Choroid plexus epithelial cell (primary cell): ENCODE data around the gene COL26A1.

Source experiments
- DNase-seq: peaks from one replicate; pipeline ENCODE4 v3.0.0-alpha.2; 2010; ENCODE audit warnings: low read depth
- H3K4me3 ChIP-seq: 2 replicates; pipeline ENCODE4 v1.5.1; 2011; ENCODE audit warnings: low read depth, mild to moderate bottlenecking, control low read depth, low read length, moderate library complexity
- CTCF ChIP-seq: conservative IDR thresholded peaks from 2 replicates; pipeline ENCODE4 v1.5.1; 2011; ENCODE audit warnings: low read depth, mild to moderate bottlenecking, control low read depth, inconsistent platforms, low read length, moderate library complexity

COL26A1 gene

DNA sequence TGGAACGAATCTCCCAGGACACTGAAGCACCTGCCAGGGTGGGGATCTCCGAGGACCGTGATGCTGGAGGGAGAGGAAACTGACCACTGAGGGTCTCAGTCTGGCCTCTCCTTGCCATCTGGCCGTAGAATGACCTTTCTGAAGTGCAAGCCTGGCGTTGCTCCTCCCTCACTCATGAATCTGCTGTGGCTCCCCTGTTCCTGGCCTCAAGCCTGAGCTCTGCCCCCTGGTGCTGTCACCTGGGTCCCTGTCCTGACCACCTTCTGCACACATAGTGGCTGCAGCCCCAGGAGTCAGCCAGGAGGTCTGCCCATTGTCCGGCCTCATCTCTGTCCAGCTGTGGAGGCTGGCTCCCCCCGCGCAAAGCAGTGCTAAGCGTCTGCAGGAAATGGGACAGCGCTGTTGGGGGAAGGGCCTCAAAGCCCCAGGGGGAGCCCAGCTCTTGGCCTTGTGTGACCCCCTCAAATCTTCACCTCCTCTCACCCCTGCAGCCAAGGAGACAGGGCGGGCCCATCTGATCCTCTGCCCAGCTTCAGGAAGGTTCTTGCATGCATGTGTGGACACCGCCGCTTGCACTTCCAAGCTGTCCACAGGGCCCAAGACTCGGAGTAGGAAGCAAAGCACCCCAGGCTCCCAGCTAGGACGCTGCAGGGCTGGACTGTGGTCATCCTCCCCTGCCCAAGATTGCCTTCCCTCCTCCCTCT is 200.7 kb downstream of the COL26A1 start:
- no peak overlapping the region for H3K4me3 ChIP-seq
- no peak for TF ChIP-seq CTCF
- no peak for DNase-seq

DNA sequence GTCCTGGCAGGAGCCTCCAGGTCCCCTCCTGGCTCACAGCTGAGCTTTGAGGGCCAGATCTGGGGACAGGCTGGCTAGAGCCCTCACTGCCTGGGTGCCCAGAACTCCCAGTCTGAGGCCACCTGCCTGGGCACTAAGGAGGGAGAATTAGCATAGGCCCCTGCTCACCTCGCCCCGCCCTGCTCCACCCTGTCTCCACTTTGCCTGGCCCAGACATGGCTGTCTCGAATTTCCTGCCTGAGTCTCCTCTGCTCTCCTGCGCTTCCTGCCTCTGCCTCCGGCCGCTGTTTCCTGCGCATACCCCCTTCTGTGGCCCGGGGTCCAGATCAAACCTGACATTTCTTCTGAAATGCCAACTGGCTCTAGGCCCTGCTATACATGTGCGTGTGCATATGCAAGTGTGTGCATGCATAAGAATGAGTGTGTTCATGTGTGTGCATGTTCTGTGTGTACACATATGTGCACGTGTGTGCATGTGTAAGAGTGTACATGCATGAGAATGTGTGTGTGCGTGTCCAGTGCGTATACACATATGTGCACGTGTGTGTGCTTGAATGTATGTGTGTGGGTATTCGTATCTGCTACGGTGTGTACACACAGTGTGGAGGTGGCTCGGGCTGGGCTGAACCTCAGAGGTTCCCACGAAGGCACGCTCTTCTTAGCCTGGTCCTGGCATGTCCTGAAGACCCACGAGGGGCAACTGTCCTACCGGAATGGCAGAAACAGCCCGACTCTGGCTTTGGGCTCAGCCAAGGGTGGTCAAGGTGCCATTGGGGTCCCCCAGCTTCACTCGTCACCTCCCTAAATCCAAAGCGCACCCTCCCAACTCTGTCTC is 201.5 kb downstream of the COL26A1 start:
- H3K4me3 ChIP-seq: no peak overlapping the region
- no peak for TF ChIP-seq CTCF
- no peak for DNase-seq

DNA sequence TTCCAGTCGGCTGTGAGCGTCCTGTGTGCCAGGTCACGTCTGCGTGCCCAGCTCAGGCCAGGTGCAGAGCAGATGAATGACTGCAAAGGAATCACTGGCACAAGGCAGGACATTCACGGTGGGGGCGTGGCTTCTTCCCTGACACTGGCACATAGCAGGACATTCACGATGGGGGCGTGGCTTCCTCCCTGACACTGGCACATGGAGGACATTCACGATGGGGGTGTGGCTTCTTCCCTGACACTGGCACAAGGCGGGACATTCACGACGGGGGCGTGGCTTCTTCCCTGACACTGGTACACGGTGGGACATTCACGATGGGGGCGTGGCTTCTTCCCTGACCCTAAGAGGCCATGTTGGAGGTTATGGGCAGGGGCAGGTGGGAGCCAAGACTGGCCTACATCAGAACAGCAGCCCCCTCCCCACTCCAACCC is 202.1 kb downstream of the COL26A1 start:
- TF ChIP-seq CTCF: no peak
- H3K4me3 ChIP-seq: no peak overlapping the region
- DNase-seq: no peak

GRCh38 chr7:101565601-101566209 is 203.0 kb downstream of the COL26A1 start:
- TF ChIP-seq CTCF: no peak
- DNase-seq: no peak

DNA sequence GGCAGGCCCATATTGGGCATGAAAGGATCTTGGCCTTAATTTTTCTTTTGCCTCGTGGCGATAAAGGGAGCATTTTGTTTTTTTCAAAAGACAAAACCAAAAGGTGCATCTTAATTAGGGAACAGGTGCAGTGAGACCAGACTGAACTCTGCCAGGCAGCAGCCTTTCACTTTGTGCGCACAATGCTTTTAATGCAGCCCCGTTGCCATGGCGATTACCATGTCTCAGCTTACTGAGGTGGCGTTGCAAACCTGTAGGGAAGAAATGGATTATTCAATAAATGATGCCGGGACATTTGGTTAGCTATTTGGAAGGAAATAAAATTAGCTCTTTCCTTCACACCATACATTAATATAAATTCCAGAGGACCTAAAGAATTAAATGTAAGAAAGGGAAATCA is 204.6 kb downstream of the COL26A1 start:
- H3K4me3 ChIP-seq: no peak overlapping the region
- no peak for DNase-seq
- TF ChIP-seq CTCF: no peak

More at GRCh38 chr7:101565601-101566209, 203.0 kb downstream of the COL26A1 start:
- H3K4me3 ChIP-seq: no peak overlapping the region

- no peak for TF ChIP-seq CTCF
- no peak for DNase-seq
- no peak overlapping the region for H3K4me3 ChIP-seq
These were observed 209.5 kb downstream of the COL26A1 start for GRCh38 chr7:101572156-101572555.
